ES-I3 (cell line): ENCODE data around the gene LUM.

Source experiments
- H3K36me3 ChIP-seq: 2 replicates; pipeline ENCODE4 v1.6.1; 2013; ENCODE audit warnings: mild to moderate bottlenecking, low read length, control low read depth, moderate library complexity; ENCODE audit not compliant: insufficient read depth
- H3K4me1 ChIP-seq: 2 replicates; pipeline ENCODE4 v1.6.1; 2013; ENCODE audit warnings: mild to moderate bottlenecking, control low read depth, low read length; ENCODE audit not compliant: insufficient read depth
- H3K9ac ChIP-seq: 2 replicates; pipeline ENCODE4 v1.6.1; 2013; ENCODE audit warnings: low read depth, mild to moderate bottlenecking, low read length, moderate library complexity
- H3K9me3 ChIP-seq: 2 replicates; pipeline ENCODE4 v1.6.1; 2013; ENCODE audit warnings: mild to moderate bottlenecking, low read length, moderate library complexity; ENCODE audit not compliant: control insufficient read depth, insufficient read depth

Gene LUM, protein sequence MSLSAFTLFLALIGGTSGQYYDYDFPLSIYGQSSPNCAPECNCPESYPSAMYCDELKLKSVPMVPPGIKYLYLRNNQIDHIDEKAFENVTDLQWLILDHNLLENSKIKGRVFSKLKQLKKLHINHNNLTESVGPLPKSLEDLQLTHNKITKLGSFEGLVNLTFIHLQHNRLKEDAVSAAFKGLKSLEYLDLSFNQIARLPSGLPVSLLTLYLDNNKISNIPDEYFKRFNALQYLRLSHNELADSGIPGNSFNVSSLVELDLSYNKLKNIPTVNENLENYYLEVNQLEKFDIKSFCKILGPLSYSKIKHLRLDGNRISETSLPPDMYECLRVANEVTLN

DNA sequence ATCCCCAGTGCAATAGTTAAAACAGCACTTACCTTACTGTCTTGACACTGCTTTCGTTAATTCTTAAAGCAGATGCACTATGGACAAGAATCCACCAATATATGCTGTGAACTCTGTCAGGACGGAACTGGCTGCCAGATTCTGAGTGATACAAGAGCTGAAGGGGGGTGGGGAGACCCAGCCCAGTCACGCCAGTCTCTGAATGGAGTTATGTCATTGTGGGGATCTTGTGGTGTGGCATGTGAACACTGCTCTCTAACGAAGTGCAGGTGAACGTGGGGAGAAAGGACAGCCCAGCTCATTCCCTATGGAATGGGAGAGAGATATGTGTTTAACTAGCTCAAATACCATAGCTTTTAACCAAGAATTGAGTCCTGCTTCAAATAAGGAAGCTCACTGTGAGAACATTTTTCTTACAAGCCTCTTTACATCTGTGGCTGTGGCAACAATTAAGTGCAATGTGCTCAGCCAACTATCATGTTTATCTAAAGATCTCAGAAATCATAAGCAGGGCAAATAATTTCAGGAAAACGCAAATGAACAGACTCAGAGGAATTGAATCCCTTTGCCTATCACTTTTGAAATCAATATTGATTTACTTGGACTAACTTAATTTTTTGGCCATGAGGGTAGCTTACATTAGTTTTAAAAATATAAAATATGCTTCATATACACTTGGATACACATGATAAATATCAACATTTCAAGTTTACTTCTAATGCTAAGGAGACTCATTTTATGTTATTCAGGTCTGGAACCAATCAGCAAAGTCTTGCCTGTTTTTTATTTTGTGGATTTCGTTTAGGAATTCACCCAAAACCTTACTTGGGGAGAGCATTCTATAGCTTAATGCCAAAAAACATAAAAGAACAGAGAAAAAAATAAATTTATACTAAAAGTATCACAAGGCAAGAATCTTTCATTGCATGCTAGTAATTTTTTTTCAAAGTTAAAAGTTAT is at the start of gene LUM:
Gene LUM, minus strand, starts transcription at position 129 of the 960 bp plus-strand sequence. CDS start 2,515 bp downstream, outside the sequence.
- Histone ChIP-seq H3K9ac (no peak within 1 kb of the TSS), H3K4me1 (0 out of 2 replicates have a peak, but pooled peaks cover 4% of the 10 kb centered on the region), H3K9me3 (no peaks in the 10 kb centered on the region), H3K36me3 (no peaks in the 10 kb centered on the region)

DNA sequence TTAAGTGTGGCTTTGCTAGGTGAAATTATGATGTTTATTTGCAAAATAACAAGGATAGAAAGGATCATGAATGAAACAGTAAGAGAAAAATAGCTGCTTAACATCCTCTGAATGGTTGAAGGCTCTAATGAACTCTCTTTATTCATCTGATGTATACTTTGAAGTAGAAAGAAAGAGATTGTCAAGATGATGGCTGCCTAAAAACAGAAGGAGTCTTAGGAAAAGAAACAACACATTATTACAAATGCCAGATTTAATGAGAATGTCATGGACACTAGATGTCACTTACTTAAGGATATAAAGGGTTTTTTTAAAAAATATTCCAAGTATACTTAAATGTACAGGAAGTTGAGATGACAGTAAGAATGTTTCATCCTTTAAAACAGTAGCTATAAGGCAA is 49.7 kb upstream of the LUM start:
- no peaks in the 10 kb centered on the region for H3K4me1 ChIP-seq
- no peak overlapping the region for H3K9ac ChIP-seq
- no peaks in the 10 kb centered on the region for H3K36me3 ChIP-seq
- no peaks in the 10 kb centered on the region for H3K9me3 ChIP-seq

DNA sequence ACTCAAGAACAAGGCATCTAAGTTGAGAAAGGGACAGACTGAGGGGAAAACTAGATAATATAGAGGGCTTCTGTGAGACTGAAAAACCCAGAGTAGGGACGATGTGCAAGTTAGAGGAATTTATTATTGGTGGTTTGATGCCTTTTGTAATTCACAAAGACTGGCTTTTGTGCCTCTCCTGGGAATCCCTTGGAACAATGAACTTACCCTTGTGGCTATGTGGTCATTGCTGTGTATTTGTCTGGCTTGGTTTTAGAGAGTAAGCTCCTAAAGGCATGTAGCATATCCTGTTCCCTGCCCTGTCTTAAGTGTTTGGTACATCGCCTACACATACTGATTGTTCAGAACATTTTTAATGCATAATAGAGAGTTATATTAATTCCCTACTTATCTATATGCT is 44.7 kb upstream of the LUM start:
- Histone ChIP-seq H3K9ac (no peak overlapping the region), H3K9me3 (no peaks in the 10 kb centered on the region), H3K36me3 (no peaks in the 10 kb centered on the region), H3K4me1 (no peaks in the 10 kb centered on the region)

DNA sequence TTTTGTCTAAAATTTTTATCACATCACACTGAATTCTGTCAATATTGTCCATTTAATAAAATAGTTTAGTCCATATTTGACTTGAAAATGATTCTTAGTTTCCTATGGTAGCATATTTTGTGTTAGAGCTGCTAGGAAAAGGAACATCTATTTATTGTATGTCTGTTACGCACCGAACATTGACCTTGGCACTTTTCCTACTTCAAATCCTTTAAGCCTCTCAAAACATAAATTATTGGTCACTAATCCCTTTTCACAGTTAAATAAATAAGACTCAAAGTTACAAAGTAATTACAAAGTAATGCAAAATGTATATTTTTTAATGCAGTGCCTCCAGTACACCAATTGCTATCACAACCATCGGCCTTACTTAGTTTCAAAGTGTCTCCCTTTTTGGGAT is 42.8 kb upstream of the LUM start:
- H3K36me3 ChIP-seq = no peaks in the 10 kb centered on the region
- H3K9ac ChIP-seq = no peak overlapping the region
- H3K4me1 ChIP-seq = no peaks in the 10 kb centered on the region
- no peaks in the 10 kb centered on the region for H3K9me3 ChIP-seq

DNA sequence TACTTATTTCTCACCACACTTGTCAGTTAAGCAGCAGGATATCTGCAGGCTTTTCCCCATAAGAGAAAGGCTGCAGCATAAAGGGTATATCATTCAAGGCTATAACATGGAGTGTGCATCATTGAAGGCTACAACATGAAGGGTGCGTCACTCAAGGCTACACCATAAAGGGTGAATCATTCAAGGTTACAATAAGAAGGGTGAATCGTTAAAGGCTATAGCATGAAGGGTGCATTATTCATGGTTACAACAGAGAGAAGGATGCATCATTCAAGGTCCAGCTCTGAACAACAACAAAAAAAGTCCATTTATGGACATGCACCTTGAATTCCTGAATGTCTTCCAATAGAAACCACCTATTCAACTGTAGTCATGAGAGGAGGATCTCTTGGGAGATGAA is 32.8 kb upstream of the LUM start:
- Histone ChIP-seq H3K9ac (no peak overlapping the region), H3K9me3 (no peaks in the 10 kb centered on the region), H3K36me3 (no peaks in the 10 kb centered on the region), H3K4me1 (no peaks in the 10 kb centered on the region)

DNA sequence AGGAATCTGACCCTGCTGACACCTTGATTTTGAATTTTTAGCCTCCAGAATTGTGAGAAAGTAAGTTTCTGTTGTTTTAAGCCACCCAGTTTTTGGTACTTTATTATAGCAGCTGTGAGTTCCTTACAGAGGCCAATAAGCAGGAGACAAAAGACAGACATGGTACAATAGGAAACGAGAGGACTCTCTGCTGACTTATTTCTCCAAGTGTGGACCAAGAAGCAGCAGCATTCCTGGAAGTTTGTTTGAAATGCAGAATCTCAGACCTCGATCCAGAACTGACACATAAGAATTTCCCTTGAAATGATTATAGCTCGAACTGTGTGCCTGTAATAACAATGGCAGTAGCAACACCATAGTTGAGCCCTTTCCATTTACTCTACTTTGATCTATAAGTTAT is 31.9 kb upstream of the LUM start:
- H3K9ac ChIP-seq = no peak overlapping the region
- H3K4me1 ChIP-seq = no peaks in the 10 kb centered on the region
- no peaks in the 10 kb centered on the region for H3K9me3 ChIP-seq
- H3K36me3 ChIP-seq = no peaks in the 10 kb centered on the region

DNA sequence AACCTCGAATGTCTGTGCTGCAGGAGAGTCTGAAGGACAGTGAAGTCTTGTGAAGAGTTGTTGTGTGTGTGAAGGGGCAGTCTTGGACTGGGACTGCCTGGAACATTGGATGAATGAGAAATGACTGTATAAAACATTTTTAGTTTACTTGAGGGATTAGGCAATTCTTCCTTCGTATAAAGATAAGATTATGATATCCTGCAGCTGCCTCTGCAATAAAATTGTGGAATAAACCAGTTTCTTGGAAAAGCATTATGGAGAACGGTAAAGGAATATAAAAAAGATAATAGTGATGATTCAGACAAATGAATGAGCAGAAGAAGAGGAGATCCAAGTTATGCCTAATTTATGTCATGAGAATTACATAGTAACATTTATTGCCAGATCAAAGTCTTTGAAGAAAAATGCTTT is 30.9 kb upstream of the LUM start:
- Histone ChIP-seq H3K36me3 (no peaks in the 10 kb centered on the region), H3K4me1 (no peaks in the 10 kb centered on the region), H3K9ac (no peak overlapping the region), H3K9me3 (no peaks in the 10 kb centered on the region)

DNA sequence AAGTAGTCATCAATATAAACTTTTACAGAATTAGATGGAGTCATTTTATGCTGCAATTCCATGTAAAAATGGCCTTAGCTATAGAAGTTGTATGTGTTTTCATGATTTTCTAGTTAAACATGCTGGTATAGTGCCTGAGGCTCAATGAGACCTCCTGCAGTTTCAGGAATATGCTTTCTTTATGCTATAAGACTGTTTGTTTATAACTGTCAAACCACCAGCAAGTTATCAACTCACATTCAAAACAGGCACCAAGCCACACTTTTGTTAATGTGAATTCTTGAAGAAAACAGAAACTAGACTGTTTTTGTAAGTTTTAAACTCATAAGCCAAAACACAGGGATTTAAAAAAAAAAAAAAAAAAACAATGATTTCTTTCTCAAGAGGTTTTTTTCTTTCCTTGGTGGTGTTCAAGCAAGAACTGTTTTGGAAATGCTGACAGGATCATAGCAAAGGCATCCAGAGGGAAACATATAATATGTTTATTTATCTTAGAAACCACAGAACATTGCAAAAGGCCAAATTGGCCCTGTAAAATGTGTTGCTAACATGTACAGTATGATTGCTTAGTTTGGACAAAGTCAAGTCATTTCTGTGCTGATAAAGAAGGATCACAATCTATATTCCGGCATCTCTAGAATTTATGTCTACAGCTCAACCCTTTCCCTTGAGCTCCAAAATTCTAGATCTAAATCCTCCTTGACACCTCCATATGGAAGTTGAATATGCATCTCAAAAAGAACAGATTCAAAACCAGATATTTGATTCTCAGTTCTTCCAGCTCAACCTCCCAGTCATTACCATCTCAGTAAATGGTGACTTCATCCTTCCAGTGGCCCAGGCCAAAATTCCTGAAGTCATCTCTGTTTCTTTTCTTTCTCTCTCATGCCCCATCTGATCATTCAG is 29.0 kb upstream of the LUM start:
- no peak overlapping the region for H3K9ac ChIP-seq

DNA sequence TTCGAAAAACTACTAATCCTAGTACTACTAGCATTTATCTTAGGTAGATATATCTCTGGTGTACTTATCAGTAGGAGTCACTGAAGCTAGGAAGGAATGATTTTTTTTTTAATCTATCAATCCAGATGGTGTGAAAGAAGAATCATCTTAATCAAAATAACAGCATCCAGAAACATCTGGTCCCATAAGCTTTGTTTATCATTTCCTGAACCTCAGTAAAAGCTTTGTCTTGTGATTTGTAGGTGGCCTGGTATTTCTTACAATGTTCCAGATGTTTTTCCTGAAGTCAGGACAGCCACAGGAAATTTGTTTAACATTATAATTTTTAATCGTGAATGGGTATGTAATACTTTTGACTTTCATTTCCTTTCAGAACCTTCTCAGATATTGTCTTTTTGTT is 28.0 kb upstream of the LUM start:
- H3K4me1 ChIP-seq = no peaks in the 10 kb centered on the region
- no peaks in the 10 kb centered on the region for H3K9me3 ChIP-seq
- no peak overlapping the region for H3K9ac ChIP-seq
- H3K36me3 ChIP-seq = no peaks in the 10 kb centered on the region

More for the DNA sequence above, 29.0 kb upstream of the LUM start:
- Histone ChIP-seq H3K9me3 (no peaks in the 10 kb centered on the region), H3K36me3 (no peaks in the 10 kb centered on the region), H3K4me1 (no peaks in the 10 kb centered on the region)

DNA sequence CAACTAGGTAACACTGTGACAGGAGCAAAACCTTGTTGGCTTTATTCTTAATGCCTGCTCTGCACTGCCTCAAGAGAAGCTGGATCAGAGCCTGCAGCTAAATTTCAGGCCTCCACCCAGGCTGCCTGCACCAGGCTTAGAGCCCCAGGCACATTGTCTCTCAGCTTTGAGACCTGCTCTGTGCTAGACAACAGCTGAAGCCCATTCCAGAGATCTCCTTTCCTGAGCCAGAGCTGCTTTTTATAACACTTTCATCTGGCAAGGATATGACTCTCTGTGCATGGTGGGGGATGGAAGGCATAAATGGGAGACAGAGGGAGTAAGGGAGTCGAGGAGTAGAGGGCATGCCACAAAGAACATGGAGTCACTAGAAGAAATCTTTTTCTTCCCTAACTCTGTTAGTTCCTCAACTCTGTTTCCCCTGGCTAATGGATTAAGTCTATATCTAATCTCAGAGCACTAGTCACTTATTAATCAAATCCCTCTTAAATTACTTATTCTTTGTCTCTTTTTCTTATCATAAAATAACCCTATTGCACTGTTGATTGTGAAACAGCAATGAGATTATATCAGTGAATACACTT is 27.1 kb upstream of the LUM start:
- no peak overlapping the region for H3K9ac ChIP-seq
- H3K36me3 ChIP-seq = no peaks in the 10 kb centered on the region
- H3K9me3 ChIP-seq = no peaks in the 10 kb centered on the region
- no peaks in the 10 kb centered on the region for H3K4me1 ChIP-seq

DNA sequence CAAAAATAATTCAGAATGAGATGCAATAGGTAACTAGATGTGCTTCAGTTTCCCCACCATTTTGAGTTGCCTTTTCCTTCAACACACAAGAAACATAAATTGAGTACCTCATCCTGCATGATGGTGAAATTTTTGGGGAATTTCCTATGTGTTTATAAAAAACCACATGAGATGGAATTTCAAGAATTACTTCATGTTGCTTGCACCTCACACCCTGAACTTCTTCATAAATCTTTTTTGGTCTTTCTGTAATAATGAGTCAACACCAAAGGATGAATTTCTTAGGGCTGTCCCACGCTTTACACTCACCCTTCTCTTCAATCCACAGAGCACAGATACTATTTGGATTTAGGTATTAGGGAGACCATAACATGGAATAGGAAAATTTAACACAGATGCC is 22.6 kb upstream of the LUM start:
- no peaks in the 10 kb centered on the region for H3K9me3 ChIP-seq
- no peaks in the 10 kb centered on the region for H3K36me3 ChIP-seq
- no peak overlapping the region for H3K9ac ChIP-seq
- H3K4me1 ChIP-seq = no peaks in the 10 kb centered on the region

DNA sequence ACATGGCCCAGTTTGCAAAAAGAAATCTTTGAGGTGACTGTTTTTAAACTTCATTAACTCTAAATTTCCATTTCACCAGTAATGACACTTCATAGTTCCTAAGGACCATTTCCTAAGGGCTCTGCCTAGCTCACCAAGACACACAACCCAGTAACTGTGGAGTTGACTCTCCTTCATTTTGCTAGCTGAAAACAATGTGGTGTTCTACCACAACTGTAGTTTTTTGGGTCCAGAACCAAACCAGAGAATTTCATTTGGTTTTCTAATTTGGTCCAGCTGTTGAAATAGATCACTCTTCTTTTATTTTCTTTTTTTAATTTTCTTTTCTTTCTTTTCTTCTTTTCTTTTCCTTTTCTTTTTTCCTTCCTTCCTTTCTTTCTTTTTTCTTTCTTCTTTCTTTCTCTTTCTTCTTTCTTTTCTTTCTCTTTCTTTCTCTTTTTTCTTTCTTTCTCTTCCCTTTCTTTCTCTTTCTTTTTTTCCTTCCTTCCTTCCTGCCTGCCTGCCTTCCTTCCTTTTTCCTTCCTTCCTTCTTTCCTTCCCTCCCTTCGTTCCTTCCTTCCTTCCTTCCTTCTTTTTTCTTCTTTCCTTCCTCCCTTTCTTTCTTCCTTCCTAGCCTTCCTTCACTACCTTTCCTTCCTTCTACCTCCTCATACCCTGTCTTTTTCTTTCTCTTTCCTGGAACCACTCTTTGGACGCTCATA is 18.5 kb upstream of the LUM start:
- Histone ChIP-seq H3K9ac (no peak overlapping the region), H3K36me3 (no peaks in the 10 kb centered on the region), H3K9me3 (no peaks in the 10 kb centered on the region), H3K4me1 (no peaks in the 10 kb centered on the region)

DNA sequence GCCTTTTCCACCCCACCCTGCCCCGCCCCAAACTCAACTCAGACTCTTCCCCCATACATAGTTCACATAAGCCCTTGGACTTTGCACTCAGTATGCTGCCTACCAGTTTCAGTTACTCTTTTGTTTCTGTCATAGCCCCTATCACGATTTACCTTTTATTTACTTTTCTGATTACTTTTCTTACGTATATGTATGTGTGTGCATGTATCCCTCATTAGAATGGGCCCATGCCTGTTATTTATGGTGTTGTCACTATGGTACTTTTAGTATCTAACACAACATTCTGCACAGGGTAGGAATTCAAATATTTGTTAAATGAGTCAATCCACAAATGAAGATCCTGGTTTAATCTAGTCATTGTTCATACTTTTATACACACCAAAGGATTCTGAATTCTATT is 16.5 kb upstream of the LUM start:
- Histone ChIP-seq H3K36me3 (no peaks in the 10 kb centered on the region), H3K9ac (no peak overlapping the region), H3K4me1 (no peaks in the 10 kb centered on the region), H3K9me3 (no peaks in the 10 kb centered on the region)
